Pancreas (tissue), 10 donors: ENCODE results near the gene RSPO4. TPM values are rescaled to one million over a fixed set of nuclear protein-coding genes. Genes with fewer than 3 reads are reported as not detected.

ENCODE experiments used
- ATAC-seq, 4 donors: fragments of 200-7000 bp; cut with Tn5 transposase; one replicate each; pipeline versions ENCODE4 v1.8.0 to v1.9.1; 2020; ENCODE audit warnings: mild to moderate bottlenecking in 4 of 4, moderate library complexity in 4 of 4
- DNase-seq, 6 donors: peaks; one replicate each; pipeline ENCODE4 v3.0.0-alpha.2; 2020
- FAIRE-seq: peaks from 2 replicates; lab custom pipeline; 2012; peaks lifted over from hg19 to GRCh38; lab: Jason Lieb, UNC
- H3K27ac ChIP-seq, 4 donors: fragments of 200-600 bp; sonication (generic); 1 replicate in 3 of 4; 2 replicates in 1 of 4; pipeline versions ENCODE4 v1.5.0 to v1.8.0; 2020
- H3K27me3 ChIP-seq, 4 donors: fragments of 200-600 bp; one replicate each; pipeline ENCODE4 v1.8.0; 2021
- H3K36me3 ChIP-seq, 3 donors: fragments of 200-600 bp; sonication (generic) in 1 of 3; one replicate each; pipeline versions ENCODE4 v1.5.0 to v1.8.0; 2020 to 2021
- H3K4me1 ChIP-seq, 3 donors: fragments of 200-600 bp; one replicate each; pipeline ENCODE4 v1.8.0; 2021
- H3K4me3 ChIP-seq, 4 donors: fragments of 200-600 bp; sonication (generic) in 2 of 4; one replicate each; pipeline versions ENCODE4 v1.5.0 to v1.8.0; 2020 to 2021
- H3K9me3 ChIP-seq, 4 donors: fragments of 200-600 bp; one replicate each; pipeline ENCODE4 v1.8.0; 2021
- WGBS, 2 donors: extraction: QIAGEN DNeasy Blood & Tissue Kit; methylation state at CpG; one replicate each; pipeline ENCODE4 v1.1.7; 2013; 5-methylcytosine and 5-hydroxymethylcytosine counted together
- intact Hi-C, 3 donors: fragments of 100-400 bp; cut with DNase I; formaldehyde crosslinking; loops; one replicate each; pipeline versions ENCODE4 v1.11.1 to v1.14.2; 2022
- polyA plus RNA-seq, 2 donors: library from polyadenylated mRNA; stranded (reverse); fragments of 200-250 nt; gene quantifications; one replicate each; pipeline ENCODE4 v1.2.3, GENCODE V29; 2013
- total RNA-seq, 6 donors: library from RNA; stranded (reverse); fragmentation: NEBNext Ultra II Directional in 4 of 6; extraction: Animal tissue kit (Norgen Biotek cat#: 25700) in 4 of 6; gene quantifications; one replicate each; pipeline versions ENCODE4 v1.2.1 to v1.2.4, GENCODE V29; 2021 to 2023
- TF ChIP-seq, protein P1 (sequence below), 4 donors: fragments of 200-600 bp; sonication (generic) in 3 of 4; IDR thresholded peaks; one replicate each; pipeline versions ENCODE4 v1.5.0 to v1.8.0; 2021; ENCODE audit warnings: antibody characterized with exemption in 4 of 4
- donor health status: healthy with polysubstance abuse.
- donor health status: DM: no; HTN: no; CAD: no; lungs with moderate emphysema.
- donor health status: DM: no; HTN: no; CAD: no.
- donor health status: control.
- donor health status: control.
- donor health status: Bipolar disorder and iron deficiency.
- donor health status: DM: yes; HTN: yes; CAD: no.
- donor health status: DM: no; HTN: no; CAD: no.
- donor health status: DM: no; HTN: no; CAD: no.
- donor health status: DM: yes; HTN: yes; CAD: no.

The RSPO4 gene
- total and polyA plus RNA-seq, 8 donors = 0.08 to 0.28 (median 0.09) TPM; not detected in 3

DNA sequence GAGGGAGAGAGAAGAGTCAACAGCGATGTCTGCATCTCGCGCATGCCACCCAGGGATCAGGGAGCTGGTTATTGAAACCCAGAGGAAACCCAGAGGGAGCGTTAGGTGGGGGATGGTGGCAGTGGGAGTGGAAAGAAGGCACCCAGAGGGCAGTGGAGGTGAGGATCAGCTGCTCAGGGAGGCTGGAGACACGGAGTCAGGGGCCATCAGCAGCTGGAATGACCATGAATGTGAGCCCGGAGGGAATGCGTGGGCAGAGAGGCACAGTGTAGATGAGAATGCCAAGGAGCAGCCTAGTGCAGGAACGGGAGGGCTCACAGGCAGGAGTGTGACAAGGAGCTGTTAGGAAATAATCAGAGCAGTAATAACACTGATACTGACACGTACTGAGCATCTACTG is 36.2 kb downstream of the RSPO4 start:
- H3K36me3 ChIP-seq = no peaks in the 10 kb centered on the region
- WGBS, 2 donors = 51 to 63% methylated on average over 9 of the region's 9 CpGs
- TF ChIP-seq, protein P1, sequence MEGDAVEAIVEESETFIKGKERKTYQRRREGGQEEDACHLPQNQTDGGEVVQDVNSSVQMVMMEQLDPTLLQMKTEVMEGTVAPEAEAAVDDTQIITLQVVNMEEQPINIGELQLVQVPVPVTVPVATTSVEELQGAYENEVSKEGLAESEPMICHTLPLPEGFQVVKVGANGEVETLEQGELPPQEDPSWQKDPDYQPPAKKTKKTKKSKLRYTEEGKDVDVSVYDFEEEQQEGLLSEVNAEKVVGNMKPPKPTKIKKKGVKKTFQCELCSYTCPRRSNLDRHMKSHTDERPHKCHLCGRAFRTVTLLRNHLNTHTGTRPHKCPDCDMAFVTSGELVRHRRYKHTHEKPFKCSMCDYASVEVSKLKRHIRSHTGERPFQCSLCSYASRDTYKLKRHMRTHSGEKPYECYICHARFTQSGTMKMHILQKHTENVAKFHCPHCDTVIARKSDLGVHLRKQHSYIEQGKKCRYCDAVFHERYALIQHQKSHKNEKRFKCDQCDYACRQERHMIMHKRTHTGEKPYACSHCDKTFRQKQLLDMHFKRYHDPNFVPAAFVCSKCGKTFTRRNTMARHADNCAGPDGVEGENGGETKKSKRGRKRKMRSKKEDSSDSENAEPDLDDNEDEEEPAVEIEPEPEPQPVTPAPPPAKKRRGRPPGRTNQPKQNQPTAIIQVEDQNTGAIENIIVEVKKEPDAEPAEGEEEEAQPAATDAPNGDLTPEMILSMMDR (IDR thresholded peaks at IDR 0.05) = no peak
- H3K27ac ChIP-seq = no peak overlapping the region
- H3K4me3 ChIP-seq = no peak overlapping the region
- H3K4me1 ChIP-seq = no peaks in the 10 kb centered on the region
- ATAC-seq (no peak), FAIRE-seq (no peak), DNase-seq (no peak)
- H3K9me3 ChIP-seq = no peaks in the 10 kb centered on the region
- no peaks in the 10 kb centered on the region for H3K27me3 ChIP-seq
- intact Hi-C loops = loop anchor here in 1 of 3 donors (10.0 kb wide), 1 partner anchor 151 kb away; no protein-coding TSS in a partner anchor

DNA sequence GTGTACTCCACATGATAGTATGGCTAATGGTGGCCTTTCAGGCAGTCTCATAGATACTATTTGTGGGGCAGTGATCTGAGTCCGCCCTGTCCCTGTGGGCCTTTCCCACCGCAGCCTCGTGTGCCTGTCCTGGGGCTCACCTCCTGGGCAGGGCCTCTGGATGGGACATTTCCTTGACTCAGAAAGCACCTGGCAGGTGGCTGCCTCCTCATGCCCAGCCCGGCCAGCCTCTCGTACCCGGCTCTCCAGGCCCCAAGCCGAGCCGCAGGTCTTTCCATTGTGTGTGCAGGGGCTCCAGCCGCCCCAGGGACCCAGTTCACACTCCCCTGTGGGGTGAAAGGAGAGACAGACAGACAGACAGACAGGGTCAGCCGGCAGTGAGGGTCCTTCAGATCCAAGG is 38.3 kb downstream of the RSPO4 start:
- H3K4me3 ChIP-seq = no peak overlapping the region
- ATAC-seq (no peak), FAIRE-seq (no peak), DNase-seq (no peak)
- no peaks in the 10 kb centered on the region for H3K27me3 ChIP-seq
- TF ChIP-seq, protein P1 (IDR thresholded peaks at IDR 0.05) = no peak
- WGBS, 2 donors = 64% methylated on average over 10 of the region's 10 CpGs
- intact Hi-C loops = loop anchor here in 1 of 3 donors (10.0 kb wide), 1 partner anchor 149 kb away; no protein-coding TSS in a partner anchor
- H3K4me1 ChIP-seq = no peaks in the 10 kb centered on the region
- H3K9me3 ChIP-seq = no peaks in the 10 kb centered on the region
- no peak overlapping the region for H3K27ac ChIP-seq
- H3K36me3 ChIP-seq = no peaks in the 10 kb centered on the region

DNA sequence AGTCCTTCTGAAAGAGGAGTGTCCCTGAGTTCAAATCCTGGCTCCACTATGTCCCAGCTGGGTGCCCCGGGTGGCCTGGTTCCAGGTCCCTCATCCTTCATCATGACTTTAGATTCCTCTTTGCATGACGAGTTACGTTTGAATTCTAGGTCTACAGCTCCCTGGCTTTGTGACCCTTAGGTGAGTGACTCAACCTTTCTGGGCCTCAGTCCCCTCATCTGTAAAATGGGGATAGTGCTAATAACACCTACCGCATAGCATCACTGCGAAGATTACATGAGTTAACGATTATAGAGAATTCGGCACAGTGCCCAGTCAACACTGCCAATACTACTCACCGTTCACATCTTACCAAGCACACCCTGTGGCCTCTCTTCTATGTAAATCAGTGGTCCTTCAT is 39.4 kb downstream of the RSPO4 start:
- intact Hi-C loops = loop anchor here in 1 of 3 donors (10.0 kb wide), 1 partner anchor 148 kb away; no protein-coding TSS in a partner anchor
- TF ChIP-seq, protein P1 (IDR thresholded peaks at IDR 0.05) = no peak
- no peak overlapping the region for H3K4me3 ChIP-seq
- no peaks in the 10 kb centered on the region for H3K36me3 ChIP-seq
- no peak for DNase-seq
- H3K4me1 ChIP-seq = no peaks in the 10 kb centered on the region
- ATAC-seq = no peak
- WGBS, 2 donors = 60 to 75% methylated on average over 8 of the region's 8 CpGs
- H3K9me3 ChIP-seq = no peaks in the 10 kb centered on the region
- H3K27ac ChIP-seq = no peak overlapping the region
- peaks cover 0 to 1% (median 0%) of the 10 kb centered on the region in 4 donors for H3K27me3 ChIP-seq
- no peak for FAIRE-seq

DNA sequence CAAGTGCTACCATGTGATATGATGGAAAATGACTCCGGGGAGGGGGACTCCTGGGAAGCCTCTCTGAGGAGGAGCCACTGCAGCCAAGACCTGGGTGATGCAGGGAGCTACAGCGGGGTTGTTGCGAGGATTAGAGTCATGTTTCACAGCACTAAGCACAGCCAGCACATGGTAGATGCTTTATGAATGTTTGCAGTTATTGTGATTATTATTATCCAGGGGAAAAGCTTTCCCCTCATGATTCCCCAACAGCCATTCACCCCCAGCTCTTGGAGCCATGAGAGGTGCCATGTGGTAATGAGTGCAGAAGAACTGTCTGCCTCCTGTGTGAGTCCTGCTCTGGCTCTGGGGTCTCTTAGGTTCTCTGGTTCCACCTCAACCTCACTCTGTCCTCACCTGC is 39.9 kb downstream of the RSPO4 start:
- FAIRE-seq = no peak
- 40 to 50% methylated on average over 3 of the region's 3 CpGs for WGBS, 2 donors

DNA sequence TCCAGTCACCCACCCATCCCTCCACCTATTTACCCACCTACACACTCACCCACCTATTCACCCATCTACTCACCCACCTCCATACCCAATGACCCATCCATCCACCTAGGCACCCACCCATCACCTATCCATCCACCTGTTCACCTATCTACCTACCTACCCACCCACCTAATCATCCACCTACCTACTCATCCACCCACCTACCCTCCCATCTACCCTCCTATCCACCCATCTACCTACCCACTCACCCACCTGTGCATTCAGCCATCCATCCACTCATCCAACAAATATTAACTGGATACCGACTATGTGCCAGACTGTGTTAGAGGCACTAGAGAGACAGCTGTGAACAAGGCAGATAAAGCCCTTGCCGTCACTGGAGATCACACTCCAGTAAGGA is 40.3 kb downstream of the RSPO4 start:
- H3K27ac ChIP-seq = no peak overlapping the region
- DNase-seq = no peak
- FAIRE-seq = no peak
- H3K36me3 ChIP-seq = no peaks in the 10 kb centered on the region
- H3K27me3 ChIP-seq = peaks cover 0 to 7% (median 0%) of the 10 kb centered on the region in 4 donors
- no peak for ATAC-seq
- TF ChIP-seq, protein P1 (IDR thresholded peaks at IDR 0.05) = no peak
- 24 to 25% methylated on average over 2 of the region's 2 CpGs for WGBS, 2 donors
- H3K9me3 ChIP-seq = no peaks in the 10 kb centered on the region
- no peaks in the 10 kb centered on the region for H3K4me1 ChIP-seq
- no peak overlapping the region for H3K4me3 ChIP-seq
- intact Hi-C loops = loop anchor here in 1 of 3 donors (10.0 kb wide), 1 partner anchor 147 kb away; no protein-coding TSS in a partner anchor

More for the DNA sequence above, 39.9 kb downstream of the RSPO4 start:
- Histone ChIP-seq H3K9me3 (no peaks in the 10 kb centered on the region), H3K36me3 (no peaks in the 10 kb centered on the region), H3K4me1 (no peaks in the 10 kb centered on the region), H3K27me3 (peaks cover 0 to 3% (median 0%) of the 10 kb centered on the region in 4 donors), H3K4me3 (no peak overlapping the region), H3K27ac (no peak overlapping the region)
- DNase-seq (no peak), ATAC-seq (no peak)
- TF ChIP-seq, protein P1 (IDR thresholded peaks at IDR 0.05) = no peak
- intact Hi-C loops = loop anchor here in 1 of 3 donors (10.0 kb wide), 1 partner anchor 147 kb away; no protein-coding TSS in a partner anchor
